Osteoblast (primary cell): ENCODE data around the gene GOLGA2. TPM values are rescaled to one million over a fixed set of nuclear protein-coding genes. Genes with fewer than 3 reads are reported as not detected.
A peak's percentile ranks its signal among the peaks of the same experiment; 100 is the strongest.

ENCODE experiments used
- DNase-seq: peaks from one replicate; pipeline ENCODE4 v3.0.0; 2011; ENCODE audit warnings: low spot score, mixed read lengths; ENCODE audit not compliant: insufficient read length; ENCODE audit errors: missing footprints
- H2AFZ ChIP-seq: 2 replicates; pipeline ENCODE4 v1.6.0; 2011; ENCODE audit warnings: mild to moderate bottlenecking, low read length
- H3K27ac ChIP-seq: 2 replicates; pipeline ENCODE4 v1.5.1; 2011; ENCODE audit warnings: mild to moderate bottlenecking, low read depth, low read length, moderate library complexity
- H3K27me3 ChIP-seq: 2 replicates; pipeline ENCODE4 v1.6.0; 2012; ENCODE audit warnings: mild to moderate bottlenecking, control low read depth, inconsistent platforms, low read length, moderate library complexity; ENCODE audit not compliant: insufficient read depth
- H3K36me3 ChIP-seq: 2 replicates; pipeline ENCODE4 v1.5.1; 2011; ENCODE audit warnings: mild to moderate bottlenecking, low read length, control low read depth, moderate library complexity; ENCODE audit not compliant: insufficient read depth
- H3K4me1 ChIP-seq: 2 replicates; pipeline ENCODE4 v1.5.1; 2011; ENCODE audit warnings: mild to moderate bottlenecking, low read length, control low read depth, moderate library complexity; ENCODE audit not compliant: insufficient read depth
- H3K4me2 ChIP-seq: 2 replicates; pipeline ENCODE4 v1.6.0; 2011; ENCODE audit warnings: mild to moderate bottlenecking, low read length; ENCODE audit not compliant: insufficient read depth
- H3K4me3 ChIP-seq: fragments of 200-600 bp; sonication (generic); 3 replicates; pipeline ENCODE4 v1.5.1; 2012; ENCODE audit warnings: mild to moderate bottlenecking, low read length, inconsistent platforms; ENCODE audit not compliant: insufficient read depth
- H3K79me2 ChIP-seq: 2 replicates; pipeline ENCODE4 v1.6.0; 2012; ENCODE audit warnings: mild to moderate bottlenecking, low read length, control low read depth, inconsistent platforms; ENCODE audit not compliant: insufficient read depth
- H3K9me3 ChIP-seq: 2 replicates; pipeline ENCODE4 v1.5.1; 2011; ENCODE audit warnings: low read depth, low read length, control low read depth
- H4K20me1 ChIP-seq: 2 replicates; pipeline ENCODE4 v1.6.0; 2012; ENCODE audit warnings: mild to moderate bottlenecking, low read length, control low read depth; ENCODE audit not compliant: insufficient read depth
- total RNA-seq: library from RNA; depleted of rRNA; stranded (reverse); fragments of >200 nt; gene quantifications from 2 replicates; pipeline ENCODE4 v1.2.3, GENCODE V29; 2012
- TF ChIP-seq, protein P1 (sequence below): IDR thresholded peaks from 2 replicates; pipeline ENCODE4 v1.5.1; 2011; ENCODE audit warnings: mild to moderate bottlenecking, low read depth, low read length, moderate library complexity; ENCODE audit errors: extremely low read depth

The GOLGA2 gene
- total RNA-seq, 1 donor: 121 TPM

DNA sequence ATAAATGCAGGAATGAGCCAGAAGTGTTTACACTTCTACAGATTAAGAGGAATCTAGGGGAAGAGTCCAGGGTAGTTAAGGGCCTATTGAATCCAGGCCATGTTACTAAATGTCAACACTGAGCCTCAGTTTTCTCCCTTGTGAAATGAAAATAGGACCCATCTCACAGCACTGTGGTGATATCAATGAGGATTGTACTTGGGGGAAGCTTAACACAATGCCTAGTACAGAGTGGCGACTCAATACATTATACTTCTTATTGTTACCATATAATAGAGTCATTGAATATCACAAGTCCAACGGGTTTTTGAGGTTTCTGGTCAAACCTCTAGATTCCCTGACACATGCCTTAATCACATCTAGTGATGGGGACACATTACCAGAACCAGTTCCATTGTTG, 41.8 kb upstream of the GOLGA2 start:
- Histone ChIP-seq H3K4me3 (no peak overlapping the region), H3K9me3 (no peaks in the 10 kb centered on the region), H4K20me1 (no peaks in the 10 kb centered on the region), H3K27me3 (no peaks in the 10 kb centered on the region), H3K27ac (no peak overlapping the region), H3K4me1 (peaks cover 9% of the 10 kb centered on the region), H2AFZ (no peak overlapping the region), H3K79me2 (peaks cover 15% of the 10 kb centered on the region), H3K4me2 (no peak overlapping the region), H3K36me3 (peaks cover 21% of the 10 kb centered on the region)
- DNase-seq: peak; percentile 31
- TF ChIP-seq, protein P1, sequence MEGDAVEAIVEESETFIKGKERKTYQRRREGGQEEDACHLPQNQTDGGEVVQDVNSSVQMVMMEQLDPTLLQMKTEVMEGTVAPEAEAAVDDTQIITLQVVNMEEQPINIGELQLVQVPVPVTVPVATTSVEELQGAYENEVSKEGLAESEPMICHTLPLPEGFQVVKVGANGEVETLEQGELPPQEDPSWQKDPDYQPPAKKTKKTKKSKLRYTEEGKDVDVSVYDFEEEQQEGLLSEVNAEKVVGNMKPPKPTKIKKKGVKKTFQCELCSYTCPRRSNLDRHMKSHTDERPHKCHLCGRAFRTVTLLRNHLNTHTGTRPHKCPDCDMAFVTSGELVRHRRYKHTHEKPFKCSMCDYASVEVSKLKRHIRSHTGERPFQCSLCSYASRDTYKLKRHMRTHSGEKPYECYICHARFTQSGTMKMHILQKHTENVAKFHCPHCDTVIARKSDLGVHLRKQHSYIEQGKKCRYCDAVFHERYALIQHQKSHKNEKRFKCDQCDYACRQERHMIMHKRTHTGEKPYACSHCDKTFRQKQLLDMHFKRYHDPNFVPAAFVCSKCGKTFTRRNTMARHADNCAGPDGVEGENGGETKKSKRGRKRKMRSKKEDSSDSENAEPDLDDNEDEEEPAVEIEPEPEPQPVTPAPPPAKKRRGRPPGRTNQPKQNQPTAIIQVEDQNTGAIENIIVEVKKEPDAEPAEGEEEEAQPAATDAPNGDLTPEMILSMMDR: no peak

DNA sequence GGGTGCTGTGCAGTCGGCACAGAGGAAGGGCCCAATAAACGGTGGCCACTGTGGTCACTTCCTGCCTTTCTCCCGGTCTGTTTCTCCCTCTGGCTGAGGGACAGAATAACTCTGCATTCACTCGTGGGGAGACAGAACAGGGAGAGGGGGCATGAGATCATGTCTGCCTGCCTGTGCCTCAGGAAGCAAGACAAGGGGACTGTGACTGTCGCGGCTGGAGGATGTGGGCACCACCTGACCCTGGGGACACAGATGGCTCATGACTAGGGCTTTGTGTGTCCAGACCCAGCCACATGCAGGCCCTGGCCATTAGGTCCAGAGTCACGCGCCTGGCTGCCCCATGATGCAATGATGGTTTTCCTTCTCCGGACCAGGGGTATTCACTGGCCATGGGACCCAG, 40.6 kb upstream of the GOLGA2 start:
- TF ChIP-seq, protein P1: no peak
- no peaks in the 10 kb centered on the region for H3K9me3 ChIP-seq
- H3K79me2 ChIP-seq: peaks cover 6% of the 10 kb centered on the region
- peaks cover 4% of the 10 kb centered on the region for H3K4me1 ChIP-seq
- no peak overlapping the region for H3K4me2 ChIP-seq
- H3K4me3 ChIP-seq: no peak overlapping the region
- H3K27ac ChIP-seq: no peak overlapping the region
- no peaks in the 10 kb centered on the region for H4K20me1 ChIP-seq
- DNase-seq: no peak
- H3K36me3 ChIP-seq: peaks cover 23% of the 10 kb centered on the region
- no peaks in the 10 kb centered on the region for H3K27me3 ChIP-seq
- H2AFZ ChIP-seq: no peak overlapping the region

DNA sequence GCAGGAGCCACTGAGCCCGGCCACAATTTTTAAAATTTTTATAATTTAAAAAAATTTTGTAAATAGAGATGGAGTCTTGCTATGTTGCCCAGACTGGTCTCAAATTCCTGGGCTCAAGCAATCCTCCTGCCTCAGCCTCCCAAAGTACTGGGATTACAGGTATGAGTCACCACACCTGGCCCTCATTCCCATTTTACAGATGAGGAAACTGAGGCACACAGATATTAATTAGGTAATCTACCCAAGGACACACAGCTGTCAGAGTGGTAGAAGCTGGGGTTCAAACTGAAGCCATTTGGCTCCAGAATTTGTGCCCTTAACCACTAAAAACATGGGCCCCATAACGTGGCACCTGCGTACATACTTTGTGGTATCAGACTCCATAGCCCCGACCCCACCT, 38.9 kb upstream of the GOLGA2 start:
- no peak overlapping the region for H3K4me2 ChIP-seq
- H3K27ac ChIP-seq: no peak overlapping the region
- H4K20me1 ChIP-seq: no peaks in the 10 kb centered on the region
- no peaks in the 10 kb centered on the region for H3K9me3 ChIP-seq
- TF ChIP-seq, protein P1: no peak
- H3K27me3 ChIP-seq: no peaks in the 10 kb centered on the region
- H3K79me2 ChIP-seq: no peaks in the 10 kb centered on the region
- H3K36me3 ChIP-seq: peaks cover 40% of the 10 kb centered on the region
- no peaks in the 10 kb centered on the region for H3K4me1 ChIP-seq
- no peak overlapping the region for H3K4me3 ChIP-seq
- H2AFZ ChIP-seq: no peak overlapping the region
- DNase-seq: no peak

DNA sequence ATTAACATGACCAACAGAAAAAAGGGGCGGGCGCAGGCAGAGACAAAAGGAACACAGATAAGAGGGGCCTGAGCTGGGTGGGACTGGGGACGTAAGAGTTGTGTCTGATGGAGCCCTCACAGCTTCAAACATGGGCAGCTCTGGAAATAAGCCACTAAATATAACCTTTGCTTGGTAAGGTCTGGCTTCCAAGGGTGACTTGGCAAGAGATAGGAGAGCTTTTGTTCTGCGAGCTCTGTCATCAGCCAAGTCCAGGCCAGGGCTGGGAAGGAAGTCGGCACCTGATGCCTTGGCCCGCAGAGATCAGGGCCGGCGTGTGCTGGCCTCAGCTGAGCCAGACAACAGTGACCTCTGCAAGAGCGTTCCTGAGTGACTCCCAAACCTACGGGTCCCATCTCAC, 34.7 kb upstream of the GOLGA2 start:
- no peaks in the 10 kb centered on the region for H3K9me3 ChIP-seq

More for the DNA sequence above, 34.7 kb upstream of the GOLGA2 start:
- Histone ChIP-seq H2AFZ (no peak overlapping the region), H3K4me2 (no peak overlapping the region), H3K4me3 (no peak overlapping the region), H3K27me3 (no peaks in the 10 kb centered on the region), H3K36me3 (peaks cover 39% of the 10 kb centered on the region), H4K20me1 (peaks cover 3% of the 10 kb centered on the region), H3K79me2 (no peaks in the 10 kb centered on the region), H3K4me1 (peaks cover 22% of the 10 kb centered on the region), H3K27ac (no peak overlapping the region)
- DNase-seq: no peak
- TF ChIP-seq, protein P1: no peak
